Measurements from ENCODE around the gene TMEM221.

Gene TMEM221

DNA sequence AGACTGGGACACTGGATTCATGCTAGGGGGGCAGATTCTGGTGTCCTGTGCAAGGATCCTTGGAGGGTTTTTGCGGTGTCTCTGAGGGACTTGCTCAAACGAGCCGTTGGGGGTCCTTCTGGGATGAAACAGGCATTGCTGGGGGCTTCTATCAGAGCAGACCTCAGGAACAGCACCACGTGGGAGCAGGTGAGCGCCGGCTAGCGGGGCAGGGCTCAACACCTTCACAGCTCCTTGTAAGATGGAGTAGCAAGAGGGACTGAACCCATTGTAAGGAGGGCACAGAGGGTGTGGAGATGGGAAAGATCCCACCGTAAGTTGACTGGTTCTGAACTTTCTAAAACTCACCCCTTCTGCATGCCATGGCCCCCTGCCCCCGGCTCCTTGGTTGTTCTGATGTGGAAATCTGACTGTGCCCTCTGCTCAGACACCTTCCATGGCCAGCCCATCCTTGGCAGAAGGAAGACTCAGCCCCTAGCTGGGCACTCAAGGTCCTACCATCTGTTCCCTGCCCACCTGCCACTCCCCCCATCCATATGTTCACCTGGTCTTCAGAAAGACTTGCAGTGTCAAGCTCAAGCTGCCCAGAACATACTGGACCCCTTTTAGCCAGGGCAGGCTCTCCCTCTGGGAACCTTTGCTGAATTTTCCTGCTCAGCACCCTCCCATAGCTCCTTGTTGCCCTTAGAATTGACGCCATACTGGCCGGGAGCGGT lies 23.1 kb upstream of the TMEM221 start:
- no peak for DNase-seq

GRCh38 chr19:17470068-17470841 lies 21.8 kb upstream of the TMEM221 start, which contains the start of gene SLC27A1:
Gene SLC27A1, plus strand, starts transcription at chr19:17470524. Its CDS starts 17 bp downstream, at chr19:17470541.
- peak; percentile 93 to 95 for DNase-seq

DNA sequence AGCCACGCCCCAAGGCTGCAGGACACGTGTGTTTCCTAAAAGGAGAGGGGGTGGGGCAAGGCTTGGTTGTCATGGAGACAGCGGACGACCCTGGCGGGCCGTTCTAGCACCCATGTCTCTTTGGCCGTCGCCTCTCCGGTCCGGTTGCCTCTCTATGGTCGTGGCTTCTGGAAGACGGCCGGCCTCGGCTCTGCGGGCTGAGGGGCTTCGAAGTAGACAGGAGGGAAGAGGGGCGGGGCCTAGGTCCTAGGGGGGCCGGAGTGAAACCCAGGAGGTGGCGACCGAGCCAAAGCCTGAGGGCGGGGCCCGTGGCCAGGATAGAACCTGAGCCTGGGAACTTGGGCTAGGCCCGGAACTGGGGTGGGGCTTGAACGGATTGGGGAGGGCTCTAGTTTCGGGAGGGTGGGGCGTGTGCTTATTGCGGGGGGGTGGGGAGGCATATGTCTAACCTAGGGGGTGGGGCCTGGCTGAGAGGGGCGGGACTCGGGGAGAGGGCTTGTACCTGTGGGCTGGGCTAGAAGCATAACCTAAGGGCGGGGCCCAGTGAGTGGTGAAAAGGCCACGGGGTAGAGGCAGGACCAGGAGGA lies 21.1 kb upstream of the TMEM221 start:
- peak; percentile 95 for DNase-seq

DNA sequence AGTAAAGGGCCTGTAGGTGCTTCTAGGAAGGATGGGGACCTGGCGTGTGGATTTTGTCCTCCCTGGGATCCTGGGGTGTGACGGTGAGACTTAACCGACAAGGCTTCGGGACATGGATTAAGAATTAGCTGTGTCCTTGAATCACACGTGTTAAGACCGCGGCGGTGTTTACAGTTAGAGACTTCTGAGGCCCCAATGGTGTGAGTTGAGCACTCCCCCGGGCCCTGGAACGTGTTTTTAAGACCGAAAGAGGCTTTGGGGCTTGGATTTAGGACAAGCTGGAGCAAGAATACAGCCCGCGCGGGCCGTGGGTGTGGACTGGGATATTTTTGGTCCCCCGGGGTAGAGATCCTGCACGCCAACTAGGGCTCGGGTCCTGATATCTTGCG lies 20.6 kb upstream of the TMEM221 start:
- DNase-seq = no peak

DNA sequence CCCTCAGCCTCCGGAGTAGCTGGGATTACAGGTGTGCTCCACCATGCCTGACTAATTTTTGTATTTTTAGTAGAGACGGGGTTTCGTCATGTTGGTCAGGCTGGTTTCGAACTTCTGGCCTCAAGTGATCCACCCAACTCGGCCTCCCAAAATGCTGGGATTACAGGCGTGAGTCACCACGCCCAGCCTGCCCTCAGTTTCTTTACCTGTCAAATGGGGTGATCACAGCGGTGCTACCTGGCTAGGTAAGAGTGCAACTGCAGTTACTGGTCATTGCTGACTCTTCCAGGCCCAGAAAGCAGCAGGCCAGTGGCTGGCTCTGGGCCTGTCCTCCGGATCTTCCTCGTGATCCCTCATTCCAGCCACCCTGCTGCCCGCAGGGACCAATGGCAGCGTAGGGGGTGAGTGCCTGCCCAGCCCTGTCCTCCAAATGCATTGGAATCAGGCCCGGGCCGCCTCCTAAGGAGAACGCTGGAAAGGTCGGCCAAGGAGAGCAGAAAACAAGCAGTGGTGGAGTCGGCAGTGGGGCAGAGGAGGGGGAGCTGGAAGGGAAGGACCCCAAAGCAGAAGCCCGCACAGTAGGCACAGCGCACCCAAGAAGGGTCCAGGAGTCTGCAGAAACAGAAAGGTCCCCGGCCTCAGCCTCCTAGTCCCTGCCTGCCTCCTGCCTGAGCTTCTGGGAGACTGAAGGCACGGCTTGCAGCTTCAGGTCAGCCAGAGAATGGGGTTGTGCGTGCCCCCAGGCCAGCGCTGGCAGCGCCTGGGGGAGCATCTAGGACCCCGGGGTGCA lies 20.0 kb upstream of the TMEM221 start:
- DNase-seq = no peak

DNA sequence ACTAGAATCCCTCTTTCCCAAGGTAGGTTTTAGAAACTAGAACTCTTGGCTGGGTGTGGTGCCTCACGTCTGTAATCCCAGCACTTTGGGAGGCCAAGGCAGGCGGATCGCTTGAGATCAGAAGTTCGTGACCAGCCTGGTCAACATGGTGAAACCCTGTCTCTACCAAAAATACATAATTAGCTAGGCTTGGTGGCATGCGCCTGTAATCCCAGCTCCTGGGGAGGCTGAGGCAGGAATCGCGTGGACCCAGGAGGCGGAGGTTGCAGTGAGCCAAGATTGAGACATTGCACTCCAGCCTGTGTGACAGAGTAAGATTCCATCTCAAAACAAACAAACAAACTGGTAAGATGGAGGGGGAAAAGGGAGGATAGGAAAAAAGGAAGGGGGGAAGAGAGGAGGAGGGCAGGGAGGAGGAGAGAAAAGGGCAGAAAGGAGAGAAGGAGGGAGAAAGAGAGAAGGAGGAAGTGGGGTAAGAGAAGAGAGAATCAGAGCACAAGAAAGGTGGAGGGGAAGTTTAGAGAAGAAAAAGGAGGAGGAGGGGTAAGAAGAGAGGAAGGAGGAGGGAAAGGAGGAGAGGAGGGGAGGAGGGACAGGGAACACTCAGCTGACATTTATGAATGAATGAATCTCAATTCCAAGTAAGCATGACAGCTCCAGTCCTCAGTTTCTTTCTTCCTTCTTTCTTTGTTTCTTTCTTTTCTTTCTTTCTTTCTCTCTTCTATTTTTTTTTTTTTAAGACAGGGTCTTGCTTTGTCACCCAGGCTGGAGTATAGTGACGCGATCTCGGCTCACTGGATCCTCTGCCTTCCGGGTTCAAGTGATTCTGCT lies 19.2 kb upstream of the TMEM221 start:
- no peak for DNase-seq

GRCh38 chr19:17466487-17466850 lies 18.0 kb upstream of the TMEM221 start:
- no peak for DNase-seq

GRCh38 chr19:17460372-17461230 lies 12.1 kb upstream of the TMEM221 start, which contains the start of gene NXNL1:
Gene NXNL1, minus strand, starts transcription at chr19:17460926. Its CDS starts 57 bp downstream, at chr19:17460869.
- no peak for DNase-seq

- no peak for DNase-seq
Observed at GRCh38 chr19:17458970-17459369, 10.5 kb upstream of the TMEM221 start.

- DNase-seq = no peak
Observed at GRCh38 chr19:17457616-17458015, 9.1 kb upstream of the TMEM221 start.

GRCh38 chr19:17456127-17456526 lies 7.7 kb upstream of the TMEM221 start:
- no peak for DNase-seq

DNA sequence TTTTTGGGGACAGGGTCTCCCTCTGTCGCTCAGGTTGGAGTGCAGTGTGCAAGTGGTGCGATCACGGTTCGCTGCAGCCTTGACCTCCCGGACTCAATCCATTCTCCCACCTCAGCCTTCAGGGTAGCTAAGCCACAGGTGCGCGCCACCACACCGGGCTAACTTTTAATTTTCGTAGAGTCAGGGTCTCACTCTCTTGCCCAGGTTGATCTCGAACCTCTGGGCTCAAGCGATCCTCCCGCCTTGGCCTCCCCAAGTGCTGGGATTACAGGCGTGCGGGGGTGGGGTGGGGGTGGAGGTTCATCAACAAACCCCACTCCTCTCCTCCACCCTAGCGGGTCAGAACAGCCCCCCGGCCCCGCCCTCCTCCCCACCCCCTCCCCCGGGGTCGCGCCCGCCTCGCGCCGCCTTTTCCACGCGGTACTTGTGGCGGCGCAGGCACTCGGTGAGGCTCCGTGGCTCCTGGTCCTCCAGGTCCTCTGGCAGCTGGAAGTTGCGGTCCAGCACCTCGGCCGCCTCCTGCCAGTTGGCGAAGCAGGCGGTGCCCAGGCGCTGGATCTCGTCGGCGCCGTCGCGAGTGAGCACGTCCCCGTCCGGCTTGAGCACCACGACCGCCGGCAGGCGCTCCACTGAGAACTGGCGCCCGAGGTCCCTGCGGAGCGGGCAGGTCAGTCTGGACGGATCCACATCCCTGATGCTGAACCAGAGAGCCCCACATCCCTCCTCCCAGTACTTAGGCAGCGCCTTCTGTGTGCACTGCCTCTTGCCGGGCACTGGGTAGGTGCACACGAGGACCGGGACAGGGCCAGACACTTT lies 7.0 kb upstream of the TMEM221 start:
- no peak for DNase-seq

GRCh38 chr19:17454576-17455071 lies 6.2 kb upstream of the TMEM221 start:
- DNase-seq = no peak

- DNase-seq = no peak
Observed at GRCh38 chr19:17451820-17452219, 3.4 kb upstream of the TMEM221 start.

GRCh38 chr19:17450264-17451075 lies 2.0 kb upstream of the TMEM221 start:
- DNase-seq = no peak

GRCh38 chr19:17447704-17448130 lies 751 bp downstream of the TMEM221 start:
- no peak for DNase-seq

GRCh38 chr19:17445526-17446165 lies 2.8 kb downstream of the TMEM221 start:
- no peak for DNase-seq

GRCh38 chr19:17441241-17442021 lies 7.0 kb downstream of the TMEM221 start:
- peak in 1 of 2 donors; percentile 17 for DNase-seq
